H1 (cell line): ENCODE results near the gene BBIP1. TPM values are rescaled to one million over a fixed set of nuclear protein-coding genes. Genes with fewer than 3 reads are reported as not detected.

Experiments
- BRCA1 ChIP-seq: IDR thresholded peaks from 2 replicates; pipeline ENCODE4 v1.6.1; 2012; ENCODE audit warnings: low read depth, low read length, improper control_type of control experiment
- CBX5 ChIP-seq: fragments of 300-800, 300-1000 bp; sonication (generic); IDR thresholded peaks from 2 replicates; pipeline ENCODE4 v1.7.1; 2016; ENCODE audit warnings: antibody characterized with exemption, low read length, low read depth
- CBX8 ChIP-seq: fragments of 300-800, 300-1000 bp; sonication (generic); IDR thresholded peaks from 2 replicates; pipeline ENCODE4 v1.7.1; 2016; ENCODE audit warnings: low read depth, low read length, borderline replicate concordance
- GABPA ChIP-seq: IDR thresholded peaks from 2 replicates; pipeline ENCODE4 v1.6.1; 2011; ENCODE audit warnings: mild to moderate bottlenecking, low read length, moderate library complexity, borderline replicate concordance; ENCODE audit not compliant: insufficient read depth
- GTF2F1 ChIP-seq: IDR thresholded peaks from 2 replicates; pipeline ENCODE4 v1.6.1; 2012; ENCODE audit warnings: low read depth, low read length, improper control_type of control experiment, borderline replicate concordance
- HDAC2 ChIP-seq, 2 experiments: fragments of 300-600 bp in 1 of 2; sonication (generic) in 1 of 2; IDR thresholded peaks; 2 replicates each; pipeline ENCODE4 v1.6.1; 2011 to 2012; ENCODE audit warnings: low read depth in 2 of 2, low read length in 2 of 2, mild to moderate bottlenecking in 2 of 2, moderate library complexity in 2 of 2, borderline replicate concordance in 1 of 2, inconsistent platforms in 1 of 2
- KDM1A ChIP-seq: fragments of 200-600, 300-600 bp; sonication (generic); IDR thresholded peaks from 2 replicates; pipeline ENCODE4 v1.7.1; 2016; ENCODE audit warnings: mild to moderate bottlenecking, low read length, borderline replicate concordance
- MAFK ChIP-seq: IDR thresholded peaks from 2 replicates; pipeline ENCODE4 v1.6.1; 2012; ENCODE audit warnings: low read depth, mild to moderate bottlenecking, improper control_type of control experiment, low read length
- NANOG ChIP-seq: IDR thresholded peaks from 2 replicates; pipeline ENCODE4 v1.6.1; 2011; ENCODE audit warnings: low read length, low read depth, mild to moderate bottlenecking, inconsistent platforms; ENCODE audit not compliant: insufficient read depth, poor library complexity, severe bottlenecking
- NRF1 ChIP-seq: IDR thresholded peaks from 2 replicates; pipeline ENCODE4 v1.6.1; 2011; ENCODE audit warnings: mild to moderate bottlenecking, low read depth, low read length, improper control_type of control experiment
- PHF8 ChIP-seq: fragments of 200-600 bp; sonication (generic); conservative IDR thresholded peaks from 2 replicates; pipeline ENCODE4 v1.7.1; 2012; ENCODE audit warnings: low read depth, mild to moderate bottlenecking, inconsistent platforms, low read length, moderate library complexity
- POU5F1 ChIP-seq: IDR thresholded peaks from 2 replicates; pipeline ENCODE4 v1.6.1; 2011; ENCODE audit warnings: low read depth, mild to moderate bottlenecking, low read length, moderate library complexity
- RAD21 ChIP-seq, 2 experiments: IDR thresholded peaks in 1 of 2; conservative IDR thresholded peaks in 1 of 2; 2 replicates each; pipeline ENCODE4 v1.6.1; 2011; ENCODE audit warnings: low read depth in 2 of 2, low read length in 2 of 2, improper control_type of control experiment in 1 of 2, inconsistent platforms in 1 of 2, mild to moderate bottlenecking in 1 of 2, moderate library complexity in 1 of 2
- RNF2 ChIP-seq: fragments of 200-900, 300-1000 bp; sonication (generic); IDR thresholded peaks from 2 replicates; pipeline ENCODE4 v1.7.1; 2016; ENCODE audit warnings: borderline replicate concordance, low read depth, mild to moderate bottlenecking, antibody characterized with exemption, low read length; ENCODE audit not compliant: poor library complexity, severe bottlenecking; ENCODE audit errors: missing control alignments
- SAP30 ChIP-seq: fragments of 300-600 bp; sonication (generic); IDR thresholded peaks from 2 replicates; pipeline ENCODE4 v1.7.1; 2012; ENCODE audit warnings: low read length, moderate library complexity, mild to moderate bottlenecking, inconsistent platforms; ENCODE audit not compliant: insufficient read depth, insufficient replicate concordance
- SUZ12 ChIP-seq: fragments of 200-600 bp; sonication (generic); IDR thresholded peaks from 2 replicates; pipeline ENCODE4 v1.6.1; 2012; ENCODE audit warnings: mild to moderate bottlenecking, inconsistent platforms, low read length, moderate library complexity, mixed read lengths
- TEAD4 ChIP-seq: IDR thresholded peaks from 2 replicates; pipeline ENCODE4 v1.6.1; 2012; ENCODE audit warnings: low read depth, low read length, inconsistent platforms, mixed read lengths
- polyA plus RNA-seq, 7 experiments: library from polyadenylated mRNA; depleted of rRNA in 3 of 7; stranded (reverse) in 5 of 7; unstranded in 2 of 7; fragments of >200 nt in 5 of 7; fragments of 200-250 nt in 2 of 7; gene quantifications; 1 replicate in 5 of 7; 2 replicates in 1 of 7; 4 replicates in 1 of 7; pipeline versions ENCODE4 v1.2.1 to v1.2.3, GENCODE V29; 2011 to 2013; ENCODE audit warnings: missing spikeins in 2 of 7, mixed read lengths in 2 of 7
- total RNA-seq: library from RNA; stranded (reverse); fragmentation: NEBNext Ultra II Directional; extraction: Animal tissue kit (Norgen Biotek cat#: 25700); gene quantifications from 2 replicates; pipeline ENCODE4 v1.2.1, GENCODE V29; 2021
- TF ChIP-seq, protein P1 (sequence below): IDR thresholded peaks from 2 replicates; pipeline ENCODE4 v1.6.1; 2012; ENCODE audit warnings: low read length, inconsistent platforms
- TF ChIP-seq, protein P2 (sequence below): IDR thresholded peaks from 2 replicates; pipeline ENCODE4 v1.6.1; 2012; ENCODE audit warnings: inconsistent platforms

BBIP1 gene
- total and polyA plus RNA-seq, 2 of the 8 experiments (the other 6 are each of a cell fraction or from before 2014, with no cell fraction given) = 8.8 to 19.6 TPM

DNA sequence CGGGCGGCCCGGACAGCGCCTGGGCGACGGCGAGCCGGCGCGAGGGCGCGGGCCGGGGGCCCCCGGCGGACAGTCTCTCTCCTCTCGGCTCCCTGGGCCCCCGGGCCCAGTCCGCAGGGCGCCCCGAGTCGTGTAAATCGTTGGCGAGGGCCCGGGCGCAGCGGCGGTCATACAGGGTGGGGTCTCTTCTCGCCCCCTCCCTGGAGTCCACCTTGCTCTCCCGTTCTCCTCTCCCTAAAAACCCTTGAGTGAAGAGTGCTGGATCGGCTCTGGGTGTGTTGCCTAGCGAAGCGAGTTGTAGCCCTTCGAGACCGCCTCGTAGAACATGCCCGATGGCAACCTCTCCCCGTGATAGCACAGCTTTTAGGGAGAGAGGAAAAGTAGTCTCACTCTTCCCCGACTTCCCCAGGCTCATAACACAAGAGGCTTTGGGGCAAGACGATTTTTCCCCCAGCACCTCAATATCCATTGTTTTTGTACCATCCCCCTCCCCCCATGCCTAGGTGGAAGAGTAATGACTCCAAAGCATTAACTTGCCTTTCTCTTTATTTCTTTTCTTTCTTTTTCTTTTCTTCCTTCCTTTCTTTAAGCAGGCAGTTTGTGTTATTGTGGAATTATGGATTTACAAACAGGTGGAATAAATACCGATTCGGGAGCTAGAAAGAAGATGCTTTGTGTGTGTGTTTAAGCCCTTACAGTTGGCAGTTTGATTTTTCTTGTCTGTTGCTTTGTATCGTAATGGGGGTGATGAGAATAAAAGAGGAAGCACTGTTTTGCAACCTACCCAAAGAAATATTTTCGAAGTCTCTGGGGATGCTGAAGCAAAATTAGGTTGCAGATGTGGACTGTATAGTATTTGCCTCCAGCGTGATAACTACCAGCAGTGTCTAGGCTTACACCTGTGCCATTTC lies 1.2 kb upstream of the BBIP1 start (continued):
- TF ChIP-seq TEAD4 = no peak
- no peak for TF ChIP-seq CBX8
- no peak for TF ChIP-seq NANOG
- no peak for TF ChIP-seq RAD21 (IDR thresholded peaks at IDR 0.05 in 1 of 2, conservative IDR thresholded peaks at IDR 0.05 in 1 of 2; ENCODE audit: low read depth in 2 of 2, low read length in 2 of 2)
- TF ChIP-seq BRCA1 = no peak
- TF ChIP-seq KDM1A = peak; percentile 88; the same call in 1 of the 2 replicates
- TF ChIP-seq SAP30 = no peak
- TF ChIP-seq GTF2F1 = no peak
- no peak for TF ChIP-seq PHF8
- TF ChIP-seq NRF1 = no peak
- TF ChIP-seq POU5F1 = no peak
- no peak for TF ChIP-seq RNF2
- TF ChIP-seq GABPA = no peak
- no peak for TF ChIP-seq MAFK
- TF ChIP-seq, protein P1, sequence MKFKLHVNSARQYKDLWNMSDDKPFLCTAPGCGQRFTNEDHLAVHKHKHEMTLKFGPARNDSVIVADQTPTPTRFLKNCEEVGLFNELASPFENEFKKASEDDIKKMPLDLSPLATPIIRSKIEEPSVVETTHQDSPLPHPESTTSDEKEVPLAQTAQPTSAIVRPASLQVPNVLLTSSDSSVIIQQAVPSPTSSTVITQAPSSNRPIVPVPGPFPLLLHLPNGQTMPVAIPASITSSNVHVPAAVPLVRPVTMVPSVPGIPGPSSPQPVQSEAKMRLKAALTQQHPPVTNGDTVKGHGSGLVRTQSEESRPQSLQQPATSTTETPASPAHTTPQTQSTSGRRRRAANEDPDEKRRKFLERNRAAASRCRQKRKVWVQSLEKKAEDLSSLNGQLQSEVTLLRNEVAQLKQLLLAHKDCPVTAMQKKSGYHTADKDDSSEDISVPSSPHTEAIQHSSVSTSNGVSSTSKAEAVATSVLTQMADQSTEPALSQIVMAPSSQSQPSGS = no peak
- TF ChIP-seq CBX5 = no peak
- TF ChIP-seq, protein P2, sequence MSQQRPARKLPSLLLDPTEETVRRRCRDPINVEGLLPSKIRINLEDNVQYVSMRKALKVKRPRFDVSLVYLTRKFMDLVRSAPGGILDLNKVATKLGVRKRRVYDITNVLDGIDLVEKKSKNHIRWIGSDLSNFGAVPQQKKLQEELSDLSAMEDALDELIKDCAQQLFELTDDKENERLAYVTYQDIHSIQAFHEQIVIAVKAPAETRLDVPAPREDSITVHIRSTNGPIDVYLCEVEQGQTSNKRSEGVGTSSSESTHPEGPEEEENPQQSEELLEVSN = no peak
- no peak for TF ChIP-seq SUZ12
- TF ChIP-seq HDAC2 (IDR thresholded peaks at IDR 0.05; ENCODE audit: borderline replicate concordance in 1 of 2, low read depth in 2 of 2, low read length in 2 of 2) = no peak
